ENCODE results near the gene GABRG3. TPM values are rescaled to one million over a fixed set of nuclear protein-coding genes. Genes with fewer than 3 reads are reported as not detected.

Gene GABRG3
- total and polyA plus RNA-seq, 11 donors: not detected

- intact Hi-C loops (cut with DNase I): no loop called here
- Histone ChIP-seq H3K27ac (no peak overlapping the region), H3K36me3 (no peaks in the 10 kb centered on the region), H3K27me3 (no peaks in the 10 kb centered on the region), H3K4me1 (no peaks in the 10 kb centered on the region), H3K9me3 (peaks cover 0 to 17% (median 0%) of the 10 kb centered on the region in 12 donors), H3K4me3 (no peak overlapping the region)
- DNase-seq (no peak), ATAC-seq (no peak)
- no peak for TF ChIP-seq POLR2A (IDR thresholded peaks at IDR 0.05)
- no peak for TF ChIP-seq CTCF (IDR thresholded peaks at IDR 0.05)
- 82 to 100% (median 89%) methylated on average over 7 to 15 of the region's 15 CpGs for WGBS, 4 donors
These were observed 300.3 kb downstream of the GABRG3 start for GRCh38 chr15:27271258-27271657.

- Histone ChIP-seq H3K4me1 (no peaks in the 10 kb centered on the region), H3K36me3 (no peaks in the 10 kb centered on the region), H3K4me3 (no peak overlapping the region), H3K27ac (no peak overlapping the region), H3K27me3 (no peaks in the 10 kb centered on the region), H3K9me3 (peaks cover 0 to 11% (median 0%) of the 10 kb centered on the region in 12 donors)
- DNase-seq (no peak), ATAC-seq (no peak)
- TF ChIP-seq POLR2A (IDR thresholded peaks at IDR 0.05): no peak
- no peak for TF ChIP-seq CTCF (IDR thresholded peaks at IDR 0.05)
- intact Hi-C loops (cut with DNase I): no loop called here
These were observed 301.4 kb downstream of the GABRG3 start for GRCh38 chr15:27272427-27272826.

GRCh38 chr15:27273506-27273905 is 302.5 kb downstream of the GABRG3 start:
- Histone ChIP-seq H3K27me3 (no peaks in the 10 kb centered on the region), H3K36me3 (no peaks in the 10 kb centered on the region), H3K4me3 (no peak overlapping the region), H3K4me1 (no peaks in the 10 kb centered on the region), H3K9me3 (peaks cover 0 to 5% (median 0%) of the 10 kb centered on the region in 12 donors), H3K27ac (no peak overlapping the region)
- intact Hi-C loops (cut with DNase I): no loop called here
- 85 to 92% (median 87%) methylated on average over 3 of the region's 3 CpGs for WGBS, 4 donors
- ATAC-seq: no peak
- TF ChIP-seq POLR2A (IDR thresholded peaks at IDR 0.05): no peak
- DNase-seq: no peak

- H3K9me3 ChIP-seq: peaks cover 0 to 3% (median 0%) of the 10 kb centered on the region in 12 donors
- no peak overlapping the region for H3K4me3 ChIP-seq
- DNase-seq (no peak), ATAC-seq (no peak)
- no peaks in the 10 kb centered on the region for H3K36me3 ChIP-seq
- no peaks in the 10 kb centered on the region for H3K4me1 ChIP-seq
- intact Hi-C loops (cut with DNase I): no loop called here
- no peak for TF ChIP-seq POLR2A (IDR thresholded peaks at IDR 0.05)
- TF ChIP-seq CTCF (IDR thresholded peaks at IDR 0.05): no peak
- no peaks in the 10 kb centered on the region for H3K27me3 ChIP-seq
- no peak overlapping the region for H3K27ac ChIP-seq
- 68 to 78% (median 75%) methylated on average over 3 of the region's 3 CpGs for WGBS, 4 donors
These were observed 307.8 kb downstream of the GABRG3 start for GRCh38 chr15:27278761-27279160.

GRCh38 chr15:27292641-27293040 is 321.7 kb downstream of the GABRG3 start:
- Histone ChIP-seq H3K4me1 (no peaks in the 10 kb centered on the region), H3K9me3 (peaks cover 0 to 10% (median 0%) of the 10 kb centered on the region in 12 donors), H3K27me3 (no peaks in the 10 kb centered on the region), H3K4me3 (no peak overlapping the region), H3K27ac (no peak overlapping the region), H3K36me3 (no peaks in the 10 kb centered on the region)
- intact Hi-C loops (cut with DNase I): no loop called here
- TF ChIP-seq POLR2A (IDR thresholded peaks at IDR 0.05): no peak
- TF ChIP-seq CTCF (IDR thresholded peaks at IDR 0.05): no peak
- ATAC-seq: no peak
- WGBS, 4 donors: 63 to 73% (median 69%) methylated on average over 3 of the region's 3 CpGs
- no peak for DNase-seq

All from heart left ventricle (tissue), 16 donors.